Vagina (tissue), 2 donors: ENCODE data around the gene PPEF1. TPM values are rescaled to one million over a fixed set of nuclear protein-coding genes. Genes with fewer than 3 reads are reported as not detected.

ENCODE experiments used
- DNase-seq, 2 donors: peaks; one replicate each; pipeline ENCODE4 v3.0.0-alpha.2; 2017; ENCODE audit errors: extremely low spot score in 2 of 2
- H3K27ac ChIP-seq: fragments of 200-600 bp; sonication (generic); one replicate; pipeline ENCODE4 v1.5.1; 2019
- H3K27me3 ChIP-seq: fragments of 200-600 bp; sonication (generic); one replicate; pipeline ENCODE4 v1.5.1; 2019
- H3K36me3 ChIP-seq, 2 donors: fragments of 200-600 bp; sonication (generic); one replicate each; pipeline ENCODE4 v1.5.1; 2017 to 2019
- H3K4me1 ChIP-seq: fragments of 200-600 bp; sonication (generic); one replicate; pipeline ENCODE4 v1.5.1; 2019
- H3K4me3 ChIP-seq, 2 donors: fragments of 200-600 bp; sonication (generic); 1 replicate in 1 of 2; 2 replicates in 1 of 2; pipeline ENCODE4 v1.5.1; 2016 to 2019
- H3K9me3 ChIP-seq: fragments of 200-600 bp; sonication (generic); one replicate; pipeline ENCODE4 v1.5.1; 2019
- CTCF ChIP-seq, 3 experiments: fragments of 450-650 bp in 2 of 3; fragments of 200-600 bp in 1 of 3; sonication (generic) in 1 of 3; IDR thresholded peaks; one replicate each; pipeline ENCODE4 v1.5.1; 2017 to 2019; ENCODE audit warnings: antibody characterized with exemption in 3 of 3, mild to moderate bottlenecking in 2 of 3, moderate library complexity in 2 of 3
- POLR2A ChIP-seq, 2 donors: fragments of 450-650 bp; IDR thresholded peaks; one replicate each; pipeline ENCODE4 v1.6.1; 2017; ENCODE audit warnings: antibody characterized with exemption in 2 of 2, mild to moderate bottlenecking in 2 of 2, moderate library complexity in 2 of 2
- POLR2AphosphoS5 ChIP-seq, 2 donors: sonication (generic); formaldehyde crosslinking; IDR thresholded peaks; one replicate each; pipeline ENCODE4 v1.9.0; 2017; ENCODE audit warnings: antibody characterized with exemption in 2 of 2, mild to moderate bottlenecking in 2 of 2, low read depth in 1 of 2; ENCODE audit not compliant: insufficient read depth in 1 of 2
- intact Hi-C: fragments of 100-400 bp; cut with DNase I; formaldehyde crosslinking; loops from one replicate; pipeline ENCODE4 v1.15.1; 2023
- total RNA-seq: library from RNA; depleted of rRNA; stranded (reverse); fragments of >200 nt; gene quantifications from one replicate; pipeline ENCODE4 v1.2.3, GENCODE V29; 2016

Gene PPEF1
- total RNA-seq, 1 donor from 2014 or later: not detected

DNA sequence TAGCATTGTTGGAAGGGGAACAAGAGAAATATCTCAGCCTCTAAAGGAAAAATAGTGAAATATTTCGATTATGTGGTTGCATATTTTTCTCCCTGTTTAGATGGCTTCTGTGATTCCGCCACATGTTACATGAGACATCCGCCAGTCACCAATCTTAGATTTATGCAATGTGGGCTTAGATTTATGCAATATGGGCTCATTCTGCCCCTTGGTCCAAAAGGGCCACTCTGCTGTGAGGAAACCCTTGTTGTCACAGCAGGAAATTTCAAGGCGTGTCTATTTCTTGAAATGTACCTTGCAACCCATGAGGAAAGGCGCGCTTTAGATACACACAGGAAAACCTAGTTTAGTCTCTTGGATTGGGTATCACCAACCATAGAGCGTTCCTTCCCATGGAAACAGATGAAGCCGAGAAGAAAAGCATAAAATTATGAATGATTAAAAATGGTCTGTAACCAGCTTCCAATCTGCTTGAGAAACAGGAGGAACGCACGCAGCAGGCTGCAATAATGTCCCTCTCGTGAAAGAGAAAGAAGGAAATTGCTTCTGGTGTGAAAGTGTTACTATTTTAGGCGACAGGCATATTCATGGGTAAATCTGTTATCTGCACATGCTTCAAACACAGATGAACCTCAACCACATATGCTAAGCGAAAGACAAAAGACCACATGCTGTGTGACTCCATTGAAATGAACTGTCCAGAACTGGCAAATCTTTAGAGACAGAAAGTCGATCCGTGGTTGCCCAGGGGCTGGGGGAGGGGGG lies 39.2 kb upstream of the PPEF1 start:
- H3K4me3 ChIP-seq: no peak overlapping the region
- no peaks in the 10 kb centered on the region for H3K4me1 ChIP-seq
- intact Hi-C loops: no loop called here
- no peaks in the 10 kb centered on the region for H3K9me3 ChIP-seq
- DNase-seq: no peak
- H3K36me3 ChIP-seq: no peaks in the 10 kb centered on the region
- TF ChIP-seq POLR2A (IDR thresholded peaks at IDR 0.05) (no peak), POLR2AphosphoS5 (IDR thresholded peaks at IDR 0.05; ENCODE audit: insufficient read depth in 1 of 2, low read depth in 1 of 2) (no peak), CTCF (IDR thresholded peaks at IDR 0.05) (no peak)
- H3K27ac ChIP-seq: no peak overlapping the region
- no peaks in the 10 kb centered on the region for H3K27me3 ChIP-seq

GRCh38 chrX:18672008-18672407 lies 35.4 kb upstream of the PPEF1 start, which contains the start of gene RS1:
TSS of gene RS1 (minus strand) at chrX:18672108. CDS start at chrX:18672068, 40 bp downstream.
- TF ChIP-seq POLR2A (IDR thresholded peaks at IDR 0.05) (no peak), CTCF (IDR thresholded peaks at IDR 0.05) (no peak), POLR2AphosphoS5 (IDR thresholded peaks at IDR 0.05; ENCODE audit: insufficient read depth in 1 of 2, low read depth in 1 of 2) (no peak)
- DNase-seq: no peak
- no peak within 1 kb of the TSS for H3K27ac ChIP-seq
- H3K9me3 ChIP-seq: no peaks in the 10 kb centered on the region
- no peaks in the 10 kb centered on the region for H3K4me1 ChIP-seq
- H3K4me3 ChIP-seq: no peak within 1 kb of the TSS
- intact Hi-C loops: no loop called here
- no peaks in the 10 kb centered on the region for H3K36me3 ChIP-seq
- no peaks in the 10 kb centered on the region for H3K27me3 ChIP-seq

DNA sequence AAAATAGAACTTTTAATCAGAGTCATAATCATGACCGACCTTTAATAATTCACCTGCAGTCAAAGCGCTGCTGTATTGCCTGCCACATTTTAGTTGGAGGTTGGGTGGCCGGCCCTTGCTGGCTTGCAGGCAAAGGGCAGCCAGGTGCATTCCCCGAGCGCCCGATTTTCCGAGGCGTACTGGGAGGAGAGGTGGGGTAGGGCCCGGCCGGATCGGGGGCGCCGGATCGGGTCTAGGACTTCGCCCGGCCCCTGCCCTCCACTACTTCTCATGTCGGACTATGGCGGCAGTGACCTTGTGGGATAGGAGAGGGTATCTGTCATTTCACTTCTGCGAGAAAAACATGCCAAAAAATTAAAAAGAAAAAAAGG lies 33.0 kb upstream of the PPEF1 start:
- Histone ChIP-seq H3K4me3 (peak overlapping the region; percentile 51 to 53), H3K27ac (peak overlapping the region; percentile 71), H3K9me3 (no peaks in the 10 kb centered on the region), H3K27me3 (no peaks in the 10 kb centered on the region), H3K4me1 (no peaks in the 10 kb centered on the region), H3K36me3 (no peaks in the 10 kb centered on the region)
- TF ChIP-seq CTCF (IDR thresholded peaks at IDR 0.05): no peak
- TF ChIP-seq POLR2AphosphoS5 (IDR thresholded peaks at IDR 0.05; ENCODE audit: insufficient read depth in 1 of 2, low read depth in 1 of 2): no peak
- TF ChIP-seq POLR2A (IDR thresholded peaks at IDR 0.05): no peak
- intact Hi-C loops: no loop called here
- DNase-seq: no peak

GRCh38 chrX:18674788-18675735 lies 32.4 kb upstream of the PPEF1 start:
- H3K4me1 ChIP-seq: no peaks in the 10 kb centered on the region
- TF ChIP-seq POLR2AphosphoS5 (IDR thresholded peaks at IDR 0.05; ENCODE audit: insufficient read depth in 1 of 2, low read depth in 1 of 2): peak; percentile 56 to 80
- peak in 1 of 2 donors; percentile 45 for TF ChIP-seq POLR2A (IDR thresholded peaks at IDR 0.05)
- no peak for TF ChIP-seq CTCF (IDR thresholded peaks at IDR 0.05)
- H3K4me3 ChIP-seq: peak overlapping the region; percentile 51 to 53
- no peak for DNase-seq
- intact Hi-C loops: no loop called here
- no peaks in the 10 kb centered on the region for H3K9me3 ChIP-seq
- no peaks in the 10 kb centered on the region for H3K36me3 ChIP-seq
- H3K27me3 ChIP-seq: no peaks in the 10 kb centered on the region
- H3K27ac ChIP-seq: peak overlapping the region; percentile 71
